ENCODE measurements around the gene TOM1L1.

Gene TOM1L1

GRCh38 chr17:54909766-54910165 lies 9.1 kb downstream of the TOM1L1 start:
- Histone ChIP-seq H3K9ac (ENCODE audit: low read depth in 1 of 2, low read length in 2 of 2) (no peak overlapping the region), H3K27ac (ENCODE audit: low read depth in 2 of 2, low read length in 2 of 2) (no peak overlapping the region), H3K9me3 (ENCODE audit: control insufficient read depth in 2 of 2, low read length in 2 of 2) (no peaks in the 10 kb centered on the region), H3K27me3 (ENCODE audit: control insufficient read depth in 2 of 2, insufficient read depth in 2 of 2, low read length in 2 of 2) (no peaks in the 10 kb centered on the region), H3K4me3 (ENCODE audit: low read length in 2 of 2) (no peak overlapping the region), H3K36me3 (ENCODE audit: control insufficient read depth in 2 of 2, insufficient read depth in 2 of 2, low read length in 2 of 2) (peaks cover 23 to 27% of the 10 kb centered on the region in 2 donors), H3K4me1 (ENCODE audit: control insufficient read depth in 2 of 2, insufficient read depth in 2 of 2, low read length in 2 of 2) (no peaks in the 10 kb centered on the region)

- no peaks in the 10 kb centered on the region for H3K27me3 ChIP-seq (ENCODE audit: control insufficient read depth in 2 of 2, insufficient read depth in 2 of 2, low read length in 2 of 2)
- no peak overlapping the region for H3K27ac ChIP-seq (ENCODE audit: low read depth in 2 of 2, low read length in 2 of 2)
- no peak overlapping the region for H3K4me3 ChIP-seq (ENCODE audit: low read length in 2 of 2)
- peaks cover 0 to 2% of the 10 kb centered on the region in 2 donors for H3K9me3 ChIP-seq (ENCODE audit: control insufficient read depth in 2 of 2, low read length in 2 of 2)
- no peak overlapping the region for H3K9ac ChIP-seq (ENCODE audit: low read depth in 1 of 2, low read length in 2 of 2)
- H3K36me3 ChIP-seq (ENCODE audit: control insufficient read depth in 2 of 2, insufficient read depth in 2 of 2, low read length in 2 of 2): peaks cover 38 to 43% of the 10 kb centered on the region in 2 donors
- no peaks in the 10 kb centered on the region for H3K4me1 ChIP-seq (ENCODE audit: control insufficient read depth in 2 of 2, insufficient read depth in 2 of 2, low read length in 2 of 2)
Measured at GRCh38 chr17:54916721-54917120, 16.1 kb downstream of the TOM1L1 start.

DNA sequence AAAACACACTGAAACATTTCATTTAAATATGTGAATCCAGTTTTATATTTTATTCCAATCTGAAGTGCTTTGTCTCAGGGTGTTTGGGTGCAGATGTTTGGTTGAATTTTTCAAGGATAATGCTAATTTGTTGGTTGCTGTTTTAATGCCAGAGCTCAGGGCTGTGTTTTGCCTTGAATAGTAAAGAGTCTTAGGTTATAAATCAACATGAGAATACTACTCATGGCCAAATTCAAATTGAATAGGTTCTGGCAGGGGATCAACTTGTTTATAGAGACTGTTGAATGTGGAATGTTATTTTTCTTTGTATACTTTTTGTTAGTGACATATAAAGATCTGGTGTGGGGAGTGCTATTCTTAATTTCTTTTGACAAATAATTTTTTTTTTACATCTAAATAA lies 18.8 kb downstream of the TOM1L1 start:
- peaks cover 0 to 2% of the 10 kb centered on the region in 2 donors for H3K9me3 ChIP-seq (ENCODE audit: control insufficient read depth in 2 of 2, low read length in 2 of 2)
- H3K36me3 ChIP-seq (ENCODE audit: control insufficient read depth in 2 of 2, insufficient read depth in 2 of 2, low read length in 2 of 2): peaks cover 26 to 32% of the 10 kb centered on the region in 2 donors
- H3K4me1 ChIP-seq (ENCODE audit: control insufficient read depth in 2 of 2, insufficient read depth in 2 of 2, low read length in 2 of 2): no peaks in the 10 kb centered on the region
- no peaks in the 10 kb centered on the region for H3K27me3 ChIP-seq (ENCODE audit: control insufficient read depth in 2 of 2, insufficient read depth in 2 of 2, low read length in 2 of 2)
- H3K9ac ChIP-seq (ENCODE audit: low read depth in 1 of 2, low read length in 2 of 2): no peak overlapping the region
- no peak overlapping the region for H3K4me3 ChIP-seq (ENCODE audit: low read length in 2 of 2)
- H3K27ac ChIP-seq (ENCODE audit: low read depth in 2 of 2, low read length in 2 of 2): no peak overlapping the region

GRCh38 chr17:54920819-54921218 lies 20.2 kb downstream of the TOM1L1 start:
- Histone ChIP-seq H3K27me3 (ENCODE audit: control insufficient read depth in 2 of 2, insufficient read depth in 2 of 2, low read length in 2 of 2) (no peaks in the 10 kb centered on the region), H3K4me1 (ENCODE audit: control insufficient read depth in 2 of 2, insufficient read depth in 2 of 2, low read length in 2 of 2) (no peaks in the 10 kb centered on the region), H3K27ac (ENCODE audit: low read depth in 2 of 2, low read length in 2 of 2) (no peak overlapping the region), H3K4me3 (ENCODE audit: low read length in 2 of 2) (no peak overlapping the region), H3K9me3 (ENCODE audit: control insufficient read depth in 2 of 2, low read length in 2 of 2) (peaks cover 0 to 2% of the 10 kb centered on the region in 2 donors), H3K9ac (ENCODE audit: low read depth in 1 of 2, low read length in 2 of 2) (no peak overlapping the region), H3K36me3 (ENCODE audit: control insufficient read depth in 2 of 2, insufficient read depth in 2 of 2, low read length in 2 of 2) (peaks cover 17 to 27% of the 10 kb centered on the region in 2 donors)

GRCh38 chr17:54924405-54924804 lies 23.8 kb downstream of the TOM1L1 start:
- H3K4me3 ChIP-seq (ENCODE audit: low read length in 2 of 2): no peak overlapping the region
- H3K27ac ChIP-seq (ENCODE audit: low read depth in 2 of 2, low read length in 2 of 2): no peak overlapping the region
- H3K4me1 ChIP-seq (ENCODE audit: control insufficient read depth in 2 of 2, insufficient read depth in 2 of 2, low read length in 2 of 2): no peaks in the 10 kb centered on the region
- no peaks in the 10 kb centered on the region for H3K9me3 ChIP-seq (ENCODE audit: control insufficient read depth in 2 of 2, low read length in 2 of 2)
- H3K36me3 ChIP-seq (ENCODE audit: control insufficient read depth in 2 of 2, insufficient read depth in 2 of 2, low read length in 2 of 2): peaks cover 8 to 9% of the 10 kb centered on the region in 2 donors
- no peaks in the 10 kb centered on the region for H3K27me3 ChIP-seq (ENCODE audit: control insufficient read depth in 2 of 2, insufficient read depth in 2 of 2, low read length in 2 of 2)
- H3K9ac ChIP-seq (ENCODE audit: low read depth in 1 of 2, low read length in 2 of 2): no peak overlapping the region

GRCh38 chr17:54927525-54927924 lies 26.9 kb downstream of the TOM1L1 start:
- H3K4me1 ChIP-seq (ENCODE audit: control insufficient read depth in 2 of 2, insufficient read depth in 2 of 2, low read length in 2 of 2): no peaks in the 10 kb centered on the region
- H3K4me3 ChIP-seq (ENCODE audit: low read length in 2 of 2): no peak overlapping the region
- no peak overlapping the region for H3K9ac ChIP-seq (ENCODE audit: low read depth in 1 of 2, low read length in 2 of 2)
- H3K9me3 ChIP-seq (ENCODE audit: control insufficient read depth in 2 of 2, low read length in 2 of 2): no peaks in the 10 kb centered on the region
- H3K36me3 ChIP-seq (ENCODE audit: control insufficient read depth in 2 of 2, insufficient read depth in 2 of 2, low read length in 2 of 2): peaks cover 10 to 13% of the 10 kb centered on the region in 2 donors
- no peaks in the 10 kb centered on the region for H3K27me3 ChIP-seq (ENCODE audit: control insufficient read depth in 2 of 2, insufficient read depth in 2 of 2, low read length in 2 of 2)
- H3K27ac ChIP-seq (ENCODE audit: low read depth in 2 of 2, low read length in 2 of 2): no peak overlapping the region

DNA sequence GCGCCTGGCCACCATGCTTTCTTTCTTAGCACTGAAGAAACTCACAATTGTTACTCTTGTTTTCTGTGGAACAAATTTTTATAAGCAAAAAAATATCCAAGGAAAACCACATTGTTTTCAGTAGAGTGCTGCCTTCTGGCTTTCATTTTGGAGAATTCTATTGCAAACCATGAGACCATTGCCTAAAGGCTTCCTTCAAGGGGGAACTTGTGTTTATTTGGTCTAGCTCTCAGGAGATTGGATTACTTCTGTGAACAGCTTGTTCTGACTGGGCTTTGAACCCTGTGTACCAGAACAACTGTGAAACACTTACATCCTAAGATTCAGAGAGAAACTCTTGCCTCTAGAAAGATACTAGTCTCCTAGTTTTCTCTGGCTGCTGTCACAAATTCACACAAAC lies 32.1 kb downstream of the TOM1L1 start:
- H3K9me3 ChIP-seq (ENCODE audit: control insufficient read depth in 2 of 2, low read length in 2 of 2): no peaks in the 10 kb centered on the region
- H3K4me1 ChIP-seq (ENCODE audit: control insufficient read depth in 2 of 2, insufficient read depth in 2 of 2, low read length in 2 of 2): peaks cover 0 to 16% of the 10 kb centered on the region in 2 donors
- peak overlapping the region in 1 of 2 donors; percentile 11 for H3K27ac ChIP-seq (ENCODE audit: low read depth in 2 of 2, low read length in 2 of 2)
- H3K4me3 ChIP-seq (ENCODE audit: low read length in 2 of 2): no peak overlapping the region
- peaks cover 15 to 17% of the 10 kb centered on the region in 2 donors for H3K36me3 ChIP-seq (ENCODE audit: control insufficient read depth in 2 of 2, insufficient read depth in 2 of 2, low read length in 2 of 2)
- no peak overlapping the region for H3K9ac ChIP-seq (ENCODE audit: low read depth in 1 of 2, low read length in 2 of 2)
- no peaks in the 10 kb centered on the region for H3K27me3 ChIP-seq (ENCODE audit: control insufficient read depth in 2 of 2, insufficient read depth in 2 of 2, low read length in 2 of 2)

DNA sequence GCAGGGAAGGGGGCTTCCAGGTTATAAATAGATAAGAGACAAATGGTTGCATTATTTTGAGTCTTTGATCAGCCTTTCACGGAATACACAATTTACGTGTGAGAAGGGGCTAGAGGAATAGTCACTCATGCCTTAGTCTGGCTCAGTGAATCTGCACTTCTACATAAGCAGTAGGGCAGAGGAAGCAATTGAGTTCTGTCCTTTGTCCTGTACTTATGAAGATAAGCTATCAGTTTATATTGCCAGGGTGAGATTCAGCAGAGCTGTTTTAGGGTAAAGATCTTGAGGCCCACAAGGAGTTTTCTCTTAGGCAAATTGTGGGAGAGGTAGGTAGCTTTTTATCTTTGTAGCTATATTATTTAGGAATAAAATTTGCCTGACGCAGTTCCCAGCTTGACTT lies 33.3 kb downstream of the TOM1L1 start:
- no peak overlapping the region for H3K27ac ChIP-seq (ENCODE audit: low read depth in 2 of 2, low read length in 2 of 2)
- H3K36me3 ChIP-seq (ENCODE audit: control insufficient read depth in 2 of 2, insufficient read depth in 2 of 2, low read length in 2 of 2): peaks cover 19 to 20% of the 10 kb centered on the region in 2 donors

GRCh38 chr17:54935471-54935870 lies 34.8 kb downstream of the TOM1L1 start:
- no peak overlapping the region for H3K27ac ChIP-seq (ENCODE audit: low read depth in 2 of 2, low read length in 2 of 2)
- H3K4me1 ChIP-seq (ENCODE audit: control insufficient read depth in 2 of 2, insufficient read depth in 2 of 2, low read length in 2 of 2): peaks cover 0 to 16% of the 10 kb centered on the region in 2 donors
- no peaks in the 10 kb centered on the region for H3K27me3 ChIP-seq (ENCODE audit: control insufficient read depth in 2 of 2, insufficient read depth in 2 of 2, low read length in 2 of 2)
- no peak overlapping the region for H3K9ac ChIP-seq (ENCODE audit: low read depth in 1 of 2, low read length in 2 of 2)
- peaks cover 21 to 26% of the 10 kb centered on the region in 2 donors for H3K36me3 ChIP-seq (ENCODE audit: control insufficient read depth in 2 of 2, insufficient read depth in 2 of 2, low read length in 2 of 2)
- H3K4me3 ChIP-seq (ENCODE audit: low read length in 2 of 2): no peak overlapping the region
- no peaks in the 10 kb centered on the region for H3K9me3 ChIP-seq (ENCODE audit: control insufficient read depth in 2 of 2, low read length in 2 of 2)

More for the DNA sequence above, 33.3 kb downstream of the TOM1L1 start:
- Histone ChIP-seq H3K27me3 (ENCODE audit: control insufficient read depth in 2 of 2, insufficient read depth in 2 of 2, low read length in 2 of 2) (no peaks in the 10 kb centered on the region), H3K4me3 (ENCODE audit: low read length in 2 of 2) (no peak overlapping the region), H3K4me1 (ENCODE audit: control insufficient read depth in 2 of 2, insufficient read depth in 2 of 2, low read length in 2 of 2) (peaks cover 0 to 16% of the 10 kb centered on the region in 2 donors), H3K9me3 (ENCODE audit: control insufficient read depth in 2 of 2, low read length in 2 of 2) (no peaks in the 10 kb centered on the region), H3K9ac (ENCODE audit: low read depth in 1 of 2, low read length in 2 of 2) (no peak overlapping the region)

- Histone ChIP-seq H3K27ac (ENCODE audit: low read depth in 2 of 2, low read length in 2 of 2) (no peak overlapping the region), H3K4me1 (ENCODE audit: control insufficient read depth in 2 of 2, insufficient read depth in 2 of 2, low read length in 2 of 2) (peaks cover 0 to 16% of the 10 kb centered on the region in 2 donors), H3K9me3 (ENCODE audit: control insufficient read depth in 2 of 2, low read length in 2 of 2) (no peaks in the 10 kb centered on the region), H3K27me3 (ENCODE audit: control insufficient read depth in 2 of 2, insufficient read depth in 2 of 2, low read length in 2 of 2) (no peaks in the 10 kb centered on the region), H3K9ac (ENCODE audit: low read depth in 1 of 2, low read length in 2 of 2) (no peak overlapping the region), H3K36me3 (ENCODE audit: control insufficient read depth in 2 of 2, insufficient read depth in 2 of 2, low read length in 2 of 2) (peaks cover 19 to 26% of the 10 kb centered on the region in 2 donors), H3K4me3 (ENCODE audit: low read length in 2 of 2) (no peak overlapping the region)
Measured at GRCh38 chr17:54937018-54937417, 36.4 kb downstream of the TOM1L1 start.

- peaks cover 0 to 16% of the 10 kb centered on the region in 2 donors for H3K4me1 ChIP-seq (ENCODE audit: control insufficient read depth in 2 of 2, insufficient read depth in 2 of 2, low read length in 2 of 2)
- H3K9me3 ChIP-seq (ENCODE audit: control insufficient read depth in 2 of 2, low read length in 2 of 2): no peaks in the 10 kb centered on the region
- peaks cover 19 to 26% of the 10 kb centered on the region in 2 donors for H3K36me3 ChIP-seq (ENCODE audit: control insufficient read depth in 2 of 2, insufficient read depth in 2 of 2, low read length in 2 of 2)
- H3K27me3 ChIP-seq (ENCODE audit: control insufficient read depth in 2 of 2, insufficient read depth in 2 of 2, low read length in 2 of 2): no peaks in the 10 kb centered on the region
- H3K27ac ChIP-seq (ENCODE audit: low read depth in 2 of 2, low read length in 2 of 2): no peak overlapping the region
- H3K9ac ChIP-seq (ENCODE audit: low read depth in 1 of 2, low read length in 2 of 2): no peak overlapping the region
- H3K4me3 ChIP-seq (ENCODE audit: low read length in 2 of 2): no peak overlapping the region
Measured at GRCh38 chr17:54937426-54937825, 36.8 kb downstream of the TOM1L1 start.

All from mucosa of rectum (tissue), 2 donors.